Naive thymus-derived CD8-positive, alpha-beta T cell (primary cell): Measurements from ENCODE around the gene NRIP1. TPM values are rescaled to one million over a fixed set of nuclear protein-coding genes. Genes with fewer than 3 reads are reported as not detected.

Experiments
- ATAC-seq, 2 donors: fragments of 150-1000 bp; cut with Tn5 transposase in 1 of 2; sonication (Bioruptor Pico), chemical (Tn5 transposase) in 1 of 2; 1 replicate in 1 of 2; 2 replicates in 1 of 2; pipeline ENCODE4 v1.10.0; 2021; ENCODE audit warnings: mild to moderate bottlenecking in 2 of 2, moderate library complexity in 2 of 2
- POLR2A ChIA-PET: fragments of 350-600 bp; sonication (Branson Sonifier 250); formaldehyde crosslinking; loops from one replicate; lab custom pipeline; 2021; ENCODE audit warnings: antibody characterized with exemption; lab: Charles Lee
- DNase-seq, 10 donors: peaks; one replicate each; pipeline versions ENCODE4 v3.0.0 to v3.0.0-alpha.2; 2020 to 2022
- H3K27ac Mint-ChIP-seq, 10 donors: one replicate each; pipeline ENCODE4 v1.8.0; 2020 to 2022; ENCODE audit warnings: mild to moderate bottlenecking in 10 of 10, mixed read lengths in 10 of 10, moderate library complexity in 4 of 10, inconsistent platforms in 1 of 10
- H3K27me3 Mint-ChIP-seq, 5 donors: one replicate each; pipeline ENCODE4 v1.8.0; 2021 to 2022; ENCODE audit warnings: mixed read lengths in 5 of 5
- H3K36me3 Mint-ChIP-seq, 3 donors: one replicate each; pipeline ENCODE4 v1.8.0; 2020 to 2022; ENCODE audit warnings: mixed read lengths in 3 of 3, mild to moderate bottlenecking in 2 of 3, inconsistent platforms in 1 of 3
- H3K4me1 Mint-ChIP-seq, 4 donors: one replicate each; pipeline ENCODE4 v1.8.0; 2021 to 2022; ENCODE audit warnings: mixed read lengths in 4 of 4
- H3K4me3 Mint-ChIP-seq, 10 donors: one replicate each; pipeline ENCODE4 v1.8.0; 2020 to 2022; ENCODE audit warnings: mild to moderate bottlenecking in 10 of 10, mixed read lengths in 10 of 10, moderate library complexity in 6 of 10, inconsistent platforms in 1 of 10
- H3K9me3 Mint-ChIP-seq, 9 donors: one replicate each; pipeline ENCODE4 v1.8.0; 2020 to 2022; ENCODE audit warnings: mixed read lengths in 9 of 9, mild to moderate bottlenecking in 3 of 9, inconsistent platforms in 1 of 9, moderate library complexity in 1 of 9
- polyA plus RNA-seq, 3 donors: library from polyadenylated mRNA; unstranded; fragments of 300-500 nt; fragmentation: Illumina TruSeq; gene quantifications; one replicate each; pipeline ENCODE4 v1.2.3, GENCODE V29; 2021
- total RNA-seq, 8 experiments: library from RNA in 2 of 8; stranded (reverse) in 2 of 8; gene quantifications; one replicate each; pipeline ENCODE4 v1.2.3 and lab custom pipeline; 2021 to 2026

The NRIP1 gene, protein sequence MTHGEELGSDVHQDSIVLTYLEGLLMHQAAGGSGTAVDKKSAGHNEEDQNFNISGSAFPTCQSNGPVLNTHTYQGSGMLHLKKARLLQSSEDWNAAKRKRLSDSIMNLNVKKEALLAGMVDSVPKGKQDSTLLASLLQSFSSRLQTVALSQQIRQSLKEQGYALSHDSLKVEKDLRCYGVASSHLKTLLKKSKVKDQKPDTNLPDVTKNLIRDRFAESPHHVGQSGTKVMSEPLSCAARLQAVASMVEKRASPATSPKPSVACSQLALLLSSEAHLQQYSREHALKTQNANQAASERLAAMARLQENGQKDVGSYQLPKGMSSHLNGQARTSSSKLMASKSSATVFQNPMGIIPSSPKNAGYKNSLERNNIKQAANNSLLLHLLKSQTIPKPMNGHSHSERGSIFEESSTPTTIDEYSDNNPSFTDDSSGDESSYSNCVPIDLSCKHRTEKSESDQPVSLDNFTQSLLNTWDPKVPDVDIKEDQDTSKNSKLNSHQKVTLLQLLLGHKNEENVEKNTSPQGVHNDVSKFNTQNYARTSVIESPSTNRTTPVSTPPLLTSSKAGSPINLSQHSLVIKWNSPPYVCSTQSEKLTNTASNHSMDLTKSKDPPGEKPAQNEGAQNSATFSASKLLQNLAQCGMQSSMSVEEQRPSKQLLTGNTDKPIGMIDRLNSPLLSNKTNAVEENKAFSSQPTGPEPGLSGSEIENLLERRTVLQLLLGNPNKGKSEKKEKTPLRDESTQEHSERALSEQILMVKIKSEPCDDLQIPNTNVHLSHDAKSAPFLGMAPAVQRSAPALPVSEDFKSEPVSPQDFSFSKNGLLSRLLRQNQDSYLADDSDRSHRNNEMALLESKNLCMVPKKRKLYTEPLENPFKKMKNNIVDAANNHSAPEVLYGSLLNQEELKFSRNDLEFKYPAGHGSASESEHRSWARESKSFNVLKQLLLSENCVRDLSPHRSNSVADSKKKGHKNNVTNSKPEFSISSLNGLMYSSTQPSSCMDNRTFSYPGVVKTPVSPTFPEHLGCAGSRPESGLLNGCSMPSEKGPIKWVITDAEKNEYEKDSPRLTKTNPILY (N-terminal part only)
- total RNA-seq (10 to 100 TPM; 45.9 to 51.3 TPM), polyA plus RNA-seq (10 to 100 TPM; 26.6 to 38.8 (median 34.1) TPM), total RNA-seq (lab: John Stamatoyannopoulos, UW) (121 to 193 (median 133) reads per million in 6 experiments)

DNA sequence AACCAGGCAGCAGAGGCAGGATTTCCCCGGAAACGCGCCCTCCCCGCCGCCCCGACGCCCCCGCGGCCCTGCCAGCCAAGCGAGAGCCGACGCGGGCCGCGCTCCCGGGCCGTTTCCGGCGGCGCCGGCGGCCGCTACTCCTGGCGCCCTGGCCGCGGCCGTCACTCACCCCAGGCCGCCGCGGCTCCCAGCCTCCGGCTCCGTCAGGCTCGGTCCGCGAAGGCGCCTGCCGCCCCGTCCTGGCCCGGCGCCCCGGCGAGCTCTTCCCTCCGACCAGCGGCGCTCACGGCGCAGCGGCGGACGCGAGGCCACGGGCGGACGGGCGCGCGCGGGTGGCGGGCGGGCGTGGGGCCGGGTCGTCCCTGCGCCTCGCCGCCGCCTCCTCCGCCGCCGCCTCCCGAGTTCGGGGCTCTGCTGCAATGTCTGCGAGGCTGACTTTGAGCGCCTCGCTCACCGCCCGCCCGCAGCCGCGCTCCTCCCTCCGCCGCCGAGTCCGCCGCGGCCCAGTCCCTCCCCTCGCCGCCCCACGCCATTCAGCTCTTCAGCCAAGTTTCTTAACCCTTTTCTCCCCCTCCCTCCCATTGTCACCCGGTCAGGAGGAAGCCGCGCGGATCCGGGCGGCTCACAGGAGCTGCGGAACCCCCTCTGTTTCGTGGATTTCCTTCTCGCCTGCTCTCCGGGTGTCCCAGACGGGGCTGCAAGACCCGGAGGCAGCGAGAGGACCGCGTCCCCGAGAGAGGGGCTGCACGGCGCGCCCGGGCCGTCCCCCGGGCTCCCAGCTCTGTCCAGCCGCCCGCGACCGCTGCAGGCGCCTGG lies at the start of gene NRIP1:
Gene NRIP1 (minus strand): TSS at position 425 of the 816 bp plus-strand sequence. CDS start 96,808 bp downstream, outside the sequence.
- Mint-ChIP-seq H3K27me3 (no peaks in the 10 kb centered on the region), H3K27ac (peak within 1 kb of the TSS; percentile 96 to 99 (median 98)), H3K4me1 (peaks cover 28 to 56% (median 42%) of the 10 kb centered on the region in 4 donors), H3K9me3 (no peaks in the 10 kb centered on the region), H3K36me3 (no peaks in the 10 kb centered on the region), H3K4me3 (peak within 1 kb of the TSS; percentile 94 to 98 (median 97))
- POLR2A ChIA-PET = interaction anchor here (0.5 to 2.5 kb wide), 22 partner anchors 9 to 849 kb away, joined by 3 to 34 read pairs (median 4); partner anchors contain the start of genes HSPA13 and RBM11
- peak; percentile 76 to 80 for ATAC-seq
- peak; percentile 76 to 91 (median 86) for DNase-seq

DNA sequence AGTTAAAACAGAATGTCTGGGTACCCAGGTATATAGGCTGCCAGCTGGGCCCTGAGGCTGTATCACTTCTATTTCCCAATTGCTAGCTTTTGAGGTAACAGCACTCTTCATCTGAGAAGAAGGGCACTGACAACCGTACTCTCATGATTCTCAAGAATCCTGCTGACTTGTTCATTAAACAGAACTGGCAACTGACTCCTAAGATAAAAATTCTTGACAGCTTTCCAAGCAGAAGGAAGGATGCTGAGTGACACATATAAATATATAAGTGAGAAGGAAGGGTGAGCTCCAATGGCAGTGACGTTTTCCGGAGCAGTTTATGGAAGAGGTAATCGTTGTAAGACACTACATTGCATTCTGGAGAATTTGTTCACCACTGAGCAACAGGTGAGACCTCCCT lies 48.1 kb upstream of the NRIP1 start:
- no peak for DNase-seq
- peaks cover 0 to 8% (median 3%) of the 10 kb centered on the region in 5 donors for H3K27me3 Mint-ChIP-seq
- ATAC-seq = no peak

GRCh38 chr21:15108801-15109200 lies 44.0 kb upstream of the NRIP1 start:
- H3K9me3 Mint-ChIP-seq = no peaks in the 10 kb centered on the region
- POLR2A ChIA-PET = no interaction called here
- H3K4me3 Mint-ChIP-seq = no peak overlapping the region
- H3K4me1 Mint-ChIP-seq = no peaks in the 10 kb centered on the region
- no peak for ATAC-seq
- H3K27ac Mint-ChIP-seq = no peak overlapping the region
- H3K36me3 Mint-ChIP-seq = no peaks in the 10 kb centered on the region
- no peak for DNase-seq
- H3K27me3 Mint-ChIP-seq = peaks cover 0 to 7% (median 2%) of the 10 kb centered on the region in 5 donors

More for the DNA sequence above, 48.1 kb upstream of the NRIP1 start:
- Mint-ChIP-seq H3K36me3 (no peaks in the 10 kb centered on the region), H3K9me3 (no peaks in the 10 kb centered on the region), H3K27ac (no peak overlapping the region), H3K4me3 (no peak overlapping the region), H3K4me1 (no peaks in the 10 kb centered on the region)
- POLR2A ChIA-PET = no interaction called here

DNA sequence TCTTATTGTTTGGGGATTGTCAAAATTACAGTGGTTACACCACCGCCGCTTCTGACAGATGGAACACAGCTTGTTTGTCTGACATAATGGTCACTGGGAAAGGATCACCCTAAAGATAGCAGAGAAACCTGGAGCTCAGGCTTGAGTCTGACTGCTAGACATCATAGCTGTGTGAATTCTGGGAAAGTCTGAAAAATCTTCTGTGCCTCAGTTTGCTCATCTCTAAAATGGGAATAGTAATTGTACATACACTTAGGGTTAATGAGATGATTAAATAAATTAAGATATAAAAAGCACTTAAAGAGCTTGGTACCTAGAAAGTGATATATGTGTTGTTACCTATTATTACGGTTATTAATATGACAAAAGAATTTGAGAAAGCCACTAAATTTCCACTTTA lies 39.7 kb upstream of the NRIP1 start:
- no peaks in the 10 kb centered on the region for H3K9me3 Mint-ChIP-seq

GRCh38 chr21:15098908-15099307 lies 34.1 kb upstream of the NRIP1 start:
- Mint-ChIP-seq H3K4me1 (no peaks in the 10 kb centered on the region), H3K4me3 (no peak overlapping the region), H3K27ac (no peak overlapping the region), H3K9me3 (no peaks in the 10 kb centered on the region), H3K27me3 (peaks cover 0 to 2% (median 0%) of the 10 kb centered on the region in 5 donors), H3K36me3 (no peaks in the 10 kb centered on the region)
- DNase-seq (no peak), ATAC-seq (no peak)
- POLR2A ChIA-PET = no interaction called here

More for the DNA sequence above, 39.7 kb upstream of the NRIP1 start:
- no peak for DNase-seq
- no peaks in the 10 kb centered on the region for H3K27me3 Mint-ChIP-seq
- no peak overlapping the region for H3K27ac Mint-ChIP-seq
- ATAC-seq = no peak
- POLR2A ChIA-PET = no interaction called here
- no peaks in the 10 kb centered on the region for H3K36me3 Mint-ChIP-seq
- no peaks in the 10 kb centered on the region for H3K4me1 Mint-ChIP-seq
- no peak overlapping the region for H3K4me3 Mint-ChIP-seq

- H3K4me1 Mint-ChIP-seq = no peaks in the 10 kb centered on the region
- no peak overlapping the region for H3K4me3 Mint-ChIP-seq
- no peak for DNase-seq
- POLR2A ChIA-PET = no interaction called here
- no peaks in the 10 kb centered on the region for H3K9me3 Mint-ChIP-seq
- peaks cover 0 to 2% (median 0%) of the 10 kb centered on the region in 5 donors for H3K27me3 Mint-ChIP-seq
- H3K27ac Mint-ChIP-seq = no peak overlapping the region
- ATAC-seq = no peak
- no peaks in the 10 kb centered on the region for H3K36me3 Mint-ChIP-seq
These were observed 33.4 kb upstream of the NRIP1 start for GRCh38 chr21:15098181-15098580.

- ATAC-seq = no peak
- peaks cover 0 to 2% (median 0%) of the 10 kb centered on the region in 5 donors for H3K27me3 Mint-ChIP-seq
- H3K4me3 Mint-ChIP-seq = no peak overlapping the region
- no peak overlapping the region for H3K27ac Mint-ChIP-seq
- H3K9me3 Mint-ChIP-seq = no peaks in the 10 kb centered on the region
- H3K4me1 Mint-ChIP-seq = no peaks in the 10 kb centered on the region
- POLR2A ChIA-PET = no interaction called here
- H3K36me3 Mint-ChIP-seq = no peaks in the 10 kb centered on the region
- DNase-seq = no peak
These were observed 32.8 kb upstream of the NRIP1 start for GRCh38 chr21:15097580-15097979.

- ATAC-seq (no peak), DNase-seq (no peak)
- POLR2A ChIA-PET = no interaction called here
- no peak overlapping the region for H3K27ac Mint-ChIP-seq
- H3K9me3 Mint-ChIP-seq = no peaks in the 10 kb centered on the region
- H3K4me3 Mint-ChIP-seq = no peak overlapping the region
- no peaks in the 10 kb centered on the region for H3K36me3 Mint-ChIP-seq
- no peaks in the 10 kb centered on the region for H3K4me1 Mint-ChIP-seq
- peaks cover 0 to 2% (median 0%) of the 10 kb centered on the region in 5 donors for H3K27me3 Mint-ChIP-seq
These were observed 31.3 kb upstream of the NRIP1 start for GRCh38 chr21:15096146-15096545.

DNA sequence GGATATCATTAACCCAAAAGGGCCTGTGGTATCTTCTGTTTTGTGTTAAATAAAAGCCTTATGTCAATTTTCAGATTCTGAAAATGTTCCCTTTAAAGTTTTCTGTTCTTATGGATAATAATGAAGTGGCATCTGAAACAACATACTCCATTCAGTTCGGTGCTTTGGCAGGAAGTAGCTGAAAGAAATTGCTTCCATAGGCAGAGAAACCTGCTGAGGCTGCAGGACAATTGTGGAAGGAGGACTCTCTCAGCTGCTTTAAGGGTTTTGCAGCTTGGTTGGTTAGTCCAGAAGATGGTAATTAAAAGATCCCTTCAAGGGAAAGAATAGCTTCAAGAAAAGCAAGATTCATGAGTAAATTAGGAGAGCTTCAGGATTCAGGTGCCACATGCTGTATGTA lies 30.5 kb upstream of the NRIP1 start:
- Mint-ChIP-seq H3K27me3 (peaks cover 0 to 2% (median 0%) of the 10 kb centered on the region in 5 donors), H3K9me3 (no peaks in the 10 kb centered on the region), H3K4me1 (no peaks in the 10 kb centered on the region), H3K36me3 (no peaks in the 10 kb centered on the region), H3K27ac (peak overlapping the region in 3 of 10 donors; percentile 18 to 75 (median 42)), H3K4me3 (no peak overlapping the region)
- DNase-seq = no peak
- POLR2A ChIA-PET = no interaction called here
- no peak for ATAC-seq

GRCh38 chr21:15094706-15095105 lies 29.9 kb upstream of the NRIP1 start:
- POLR2A ChIA-PET = no interaction called here
- Mint-ChIP-seq H3K27me3 (peaks cover 0 to 2% (median 0%) of the 10 kb centered on the region in 5 donors), H3K9me3 (no peaks in the 10 kb centered on the region), H3K27ac (no peak overlapping the region), H3K4me1 (no peaks in the 10 kb centered on the region), H3K36me3 (no peaks in the 10 kb centered on the region), H3K4me3 (no peak overlapping the region)
- DNase-seq (no peak), ATAC-seq (no peak)

DNA sequence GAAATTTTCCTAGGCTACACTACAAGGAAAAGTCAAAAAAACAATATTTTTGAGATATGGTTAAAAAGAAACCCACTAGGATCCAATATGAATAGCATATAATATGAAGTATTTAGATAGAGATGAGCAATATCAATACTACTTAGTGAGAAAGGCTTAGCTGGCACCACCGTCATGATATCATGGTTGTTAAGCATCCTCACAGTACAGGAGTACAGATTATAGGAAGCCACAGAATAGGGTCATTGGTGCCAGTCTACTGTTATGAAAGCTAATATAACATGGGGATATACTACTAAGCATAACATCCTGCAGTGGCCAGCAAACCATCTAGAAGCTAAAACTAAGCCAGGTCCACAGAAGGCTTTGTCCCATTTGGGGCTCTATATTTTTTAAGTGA lies 28.4 kb upstream of the NRIP1 start:
- DNase-seq (no peak), ATAC-seq (no peak)
- Mint-ChIP-seq H3K4me1 (no peaks in the 10 kb centered on the region), H3K36me3 (no peaks in the 10 kb centered on the region), H3K27me3 (peaks cover 0 to 2% (median 0%) of the 10 kb centered on the region in 5 donors), H3K4me3 (no peak overlapping the region), H3K9me3 (no peaks in the 10 kb centered on the region), H3K27ac (no peak overlapping the region)
- POLR2A ChIA-PET = no interaction called here

DNA sequence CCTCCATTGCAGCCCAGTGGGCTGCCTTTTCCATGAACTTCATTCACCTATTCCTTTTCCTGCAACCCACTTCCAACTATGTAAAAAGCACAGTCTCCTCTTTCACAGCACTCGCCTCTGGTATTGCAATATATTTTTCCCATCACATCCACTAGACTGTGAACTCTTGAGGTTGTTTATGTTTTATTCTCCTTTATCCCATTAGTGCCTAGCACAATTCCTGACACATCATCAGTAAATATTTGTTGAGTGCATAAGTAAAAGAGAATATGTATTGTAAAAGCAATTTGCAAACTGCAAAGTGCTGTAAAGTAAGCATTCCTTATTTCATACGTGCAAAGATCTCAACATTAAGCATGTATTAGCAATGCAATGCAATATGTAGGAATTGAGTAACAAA lies 27.9 kb upstream of the NRIP1 start:
- no peaks in the 10 kb centered on the region for H3K4me1 Mint-ChIP-seq
- H3K9me3 Mint-ChIP-seq = no peaks in the 10 kb centered on the region
- ATAC-seq = no peak
- POLR2A ChIA-PET = no interaction called here
- DNase-seq = no peak
- no peaks in the 10 kb centered on the region for H3K36me3 Mint-ChIP-seq
- H3K27ac Mint-ChIP-seq = no peak overlapping the region
- H3K4me3 Mint-ChIP-seq = no peak overlapping the region
- peaks cover 0 to 2% (median 0%) of the 10 kb centered on the region in 5 donors for H3K27me3 Mint-ChIP-seq
